ENCODE data around the gene PKD1.

- no peak for TF ChIP-seq CTCF (IDR thresholded peaks at IDR 0.05)
- no peak for TF ChIP-seq EZH2 (IDR thresholded peaks at IDR 0.05; ENCODE audit: borderline replicate concordance, insufficient read depth, low read depth, low read length, poor library complexity, severe bottlenecking)
Measured at GRCh38 chr16:2148714-2149629, 13.3 kb upstream of the PKD1 start.

Data from B cell (primary cell).